HG03025 (cell line): ENCODE measurements around the gene KCNMA1.

Source experiments
- ATAC-seq: cut with Tn5 transposase; IDR thresholded peaks from one replicate; pipeline ENCODE4 v1.9.1; 2021; ENCODE audit warnings: mild to moderate bottlenecking, moderate library complexity; ENCODE audit not compliant: unreplicated experiment, low FRiP score

Gene KCNMA1

GRCh38 chr10:77564731-77565589 lies 72.6 kb downstream of the KCNMA1 start:
- no peak for ATAC-seq

- ATAC-seq = no peak
Measured at GRCh38 chr10:77563638-77564270, 73.9 kb downstream of the KCNMA1 start.

DNA sequence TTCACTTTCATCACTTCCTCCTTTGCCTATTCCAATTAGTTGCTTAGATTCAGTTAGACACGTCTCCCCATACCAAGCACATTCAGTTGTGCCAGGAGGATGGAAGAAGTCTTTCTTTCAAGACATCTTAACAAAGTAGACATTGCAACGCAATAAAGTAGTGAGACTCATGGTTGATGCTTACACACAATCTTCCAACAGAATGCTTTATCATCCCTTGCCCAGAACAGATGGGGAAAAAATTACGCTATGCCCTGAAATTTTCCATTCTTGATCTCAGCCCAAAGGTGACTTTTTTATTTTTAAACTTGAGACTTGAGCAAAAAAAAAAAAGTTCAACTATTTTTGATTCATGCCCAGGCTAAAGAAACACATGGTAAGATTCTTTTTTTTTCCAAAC lies 74.9 kb downstream of the KCNMA1 start:
- ATAC-seq = no peak

DNA sequence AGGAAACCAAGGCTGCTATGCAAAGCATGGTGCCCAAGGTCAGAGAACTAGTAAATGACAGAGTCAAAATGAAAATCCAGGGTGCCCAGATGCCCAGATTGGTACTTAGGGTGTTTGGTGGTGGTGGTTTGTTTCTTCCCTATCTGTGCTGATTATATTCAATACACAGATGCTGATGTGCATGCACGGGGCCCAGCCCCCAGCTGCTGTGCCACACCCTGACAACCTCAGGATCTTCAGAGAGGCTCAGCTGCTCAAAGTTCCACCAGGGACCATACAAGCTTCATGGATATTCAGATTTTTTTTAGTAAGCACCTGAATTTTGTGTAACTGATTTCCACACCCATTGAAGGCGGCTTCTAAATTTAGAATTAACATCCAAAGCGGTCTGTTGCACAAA lies 75.6 kb downstream of the KCNMA1 start:
- no peak for ATAC-seq

GRCh38 chr10:77560471-77560870 lies 77.1 kb downstream of the KCNMA1 start:
- no peak for ATAC-seq

DNA sequence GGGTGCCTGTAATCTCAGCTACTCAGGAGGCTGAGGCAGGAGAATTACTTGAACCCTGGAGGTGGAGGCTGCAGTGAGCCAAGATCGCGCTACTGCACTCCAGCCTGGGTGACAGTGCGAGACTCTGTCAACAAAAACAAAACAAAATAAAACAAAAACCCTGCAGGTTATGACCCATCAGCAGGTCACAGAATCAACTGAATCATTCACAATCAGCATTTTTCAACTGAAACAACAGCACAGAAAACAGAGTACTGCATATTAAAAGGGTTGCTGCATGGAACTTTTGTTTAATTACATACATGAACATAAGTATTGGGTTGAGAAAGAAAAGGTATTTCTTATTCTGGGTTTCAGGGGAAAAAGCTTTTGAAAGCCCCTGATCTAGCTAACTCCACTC lies 77.6 kb downstream of the KCNMA1 start:
- no peak for ATAC-seq

DNA sequence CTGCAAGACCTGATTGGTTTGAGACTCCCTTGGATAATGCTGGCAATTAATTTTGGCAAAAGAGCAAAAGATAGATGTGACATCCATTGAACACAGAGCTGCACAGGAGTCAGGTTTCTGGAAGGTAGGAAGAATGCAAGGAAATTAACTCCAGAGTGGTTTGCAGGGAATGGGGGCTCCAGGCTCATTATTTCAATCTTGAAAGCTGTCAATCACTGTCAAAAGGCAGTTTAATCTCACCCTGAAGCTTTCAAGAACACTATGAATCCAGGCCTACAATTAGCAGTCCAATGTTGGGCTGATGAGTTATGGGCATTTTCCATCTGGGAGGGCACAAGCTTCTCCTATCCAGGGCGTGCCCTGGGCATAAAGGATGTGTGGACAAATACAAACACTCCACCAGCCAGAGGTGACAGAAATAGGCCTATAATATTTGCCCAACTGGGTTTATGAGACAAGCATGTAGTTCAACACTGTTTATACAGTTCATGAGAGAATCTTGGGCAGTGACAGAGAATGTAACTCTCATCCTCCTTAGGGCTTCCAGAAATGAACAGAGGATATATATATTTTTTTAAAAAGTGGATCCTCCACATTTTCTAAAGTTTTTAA lies 80.5 kb downstream of the KCNMA1 start:
- ATAC-seq = no peak

GRCh38 chr10:77555591-77556212 lies 81.9 kb downstream of the KCNMA1 start:
- no peak for ATAC-seq

DNA sequence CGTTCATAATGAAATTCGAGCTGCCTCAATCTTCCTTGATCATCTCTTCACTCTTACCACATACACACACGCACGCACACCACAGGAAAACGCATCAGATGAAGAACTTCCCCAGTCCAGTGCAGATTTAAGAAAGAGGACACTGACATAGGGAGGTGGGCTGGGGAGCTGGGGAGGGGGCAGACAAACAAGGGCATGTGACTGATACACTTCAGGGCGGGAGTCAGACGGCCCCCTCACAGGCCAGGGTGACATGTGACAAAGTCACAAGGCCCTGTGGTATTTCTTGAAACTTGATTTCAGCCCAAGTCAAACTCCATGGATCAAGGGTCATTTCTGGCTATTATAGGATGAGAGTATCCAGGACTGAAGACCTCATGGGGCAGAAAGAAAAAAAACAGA lies 82.6 kb downstream of the KCNMA1 start:
- ATAC-seq = no peak

DNA sequence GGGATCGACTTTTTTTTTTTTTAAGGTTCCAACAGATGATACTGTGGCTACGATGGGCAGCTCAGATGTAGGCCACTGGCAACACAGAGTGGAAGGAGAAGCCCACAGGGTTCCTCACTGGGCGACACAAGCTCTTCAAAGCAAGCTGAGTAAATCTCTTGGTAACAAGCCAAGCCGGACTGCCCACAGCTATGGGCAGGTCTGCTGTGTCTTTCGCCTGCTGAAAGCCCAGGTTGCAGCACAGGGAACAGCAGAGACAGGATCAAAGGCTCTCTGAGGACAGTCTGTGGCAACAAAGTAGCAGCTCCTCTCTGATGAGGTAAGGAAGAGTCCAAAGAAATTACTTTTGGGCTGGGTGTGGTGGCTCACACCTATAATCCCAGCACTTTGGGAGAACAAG lies 83.6 kb downstream of the KCNMA1 start:
- ATAC-seq = no peak

DNA sequence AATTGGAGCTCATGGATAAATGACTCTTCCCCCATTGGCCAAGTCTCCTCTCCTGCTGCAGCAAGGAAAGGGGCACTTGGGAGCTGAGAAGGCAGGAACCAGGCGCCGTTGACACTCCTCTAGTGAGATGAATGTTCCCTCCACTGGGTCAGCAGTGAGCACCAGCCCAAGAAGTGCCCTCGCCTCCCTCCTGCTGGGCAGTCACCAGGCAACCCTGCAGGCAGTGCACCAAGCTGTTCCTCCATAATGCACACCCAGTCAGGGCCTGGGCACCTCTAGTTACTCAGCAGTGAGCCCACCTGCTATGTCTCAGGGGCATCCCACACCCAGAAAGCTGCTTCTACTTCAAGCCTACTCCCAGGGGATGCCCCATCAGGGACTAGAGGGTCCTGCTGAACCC lies 84.3 kb downstream of the KCNMA1 start:
- no peak for ATAC-seq

DNA sequence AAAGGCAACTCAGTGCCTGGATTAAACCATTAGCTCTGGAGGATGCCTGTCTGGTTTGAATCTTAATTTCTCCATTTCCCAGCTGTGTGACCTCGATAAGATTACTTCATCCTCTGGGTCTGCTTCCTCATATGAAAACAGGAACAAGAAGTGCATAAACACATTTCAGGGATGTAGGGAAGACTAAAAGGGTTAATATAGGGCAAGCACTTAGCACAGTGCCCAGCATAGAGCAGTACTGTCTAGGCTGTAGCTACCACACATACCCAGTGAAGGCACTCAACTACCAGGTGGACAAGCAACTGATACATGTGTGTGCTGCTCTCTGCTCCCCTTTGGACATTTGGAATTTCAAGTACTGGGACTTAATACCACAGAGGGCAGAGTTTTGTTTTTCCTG lies 85.4 kb downstream of the KCNMA1 start:
- no peak for ATAC-seq

- ATAC-seq = no peak
Measured at GRCh38 chr10:77550378-77550777, 87.2 kb downstream of the KCNMA1 start.

- ATAC-seq = no peak
Measured at GRCh38 chr10:77548671-77549070, 88.9 kb downstream of the KCNMA1 start.

DNA sequence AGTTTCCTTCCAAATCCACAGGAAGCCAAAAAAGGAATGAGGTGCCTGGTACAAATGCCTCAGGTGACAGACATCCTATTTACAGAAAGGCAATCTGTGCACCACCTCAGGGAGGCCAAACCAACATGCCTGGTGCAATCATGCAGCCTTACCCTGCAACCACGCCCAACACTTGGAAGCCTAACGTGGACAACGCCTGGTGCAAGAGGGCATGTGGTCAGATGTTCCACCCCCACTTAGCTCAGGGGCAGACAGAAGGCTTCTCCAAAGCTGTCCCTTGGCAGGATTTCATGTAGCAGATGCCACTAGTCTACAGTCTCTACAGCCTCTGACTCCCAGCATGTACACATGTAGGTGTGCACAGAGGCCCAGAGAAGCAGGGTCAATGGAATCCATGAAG lies 89.5 kb downstream of the KCNMA1 start:
- ATAC-seq = no peak

DNA sequence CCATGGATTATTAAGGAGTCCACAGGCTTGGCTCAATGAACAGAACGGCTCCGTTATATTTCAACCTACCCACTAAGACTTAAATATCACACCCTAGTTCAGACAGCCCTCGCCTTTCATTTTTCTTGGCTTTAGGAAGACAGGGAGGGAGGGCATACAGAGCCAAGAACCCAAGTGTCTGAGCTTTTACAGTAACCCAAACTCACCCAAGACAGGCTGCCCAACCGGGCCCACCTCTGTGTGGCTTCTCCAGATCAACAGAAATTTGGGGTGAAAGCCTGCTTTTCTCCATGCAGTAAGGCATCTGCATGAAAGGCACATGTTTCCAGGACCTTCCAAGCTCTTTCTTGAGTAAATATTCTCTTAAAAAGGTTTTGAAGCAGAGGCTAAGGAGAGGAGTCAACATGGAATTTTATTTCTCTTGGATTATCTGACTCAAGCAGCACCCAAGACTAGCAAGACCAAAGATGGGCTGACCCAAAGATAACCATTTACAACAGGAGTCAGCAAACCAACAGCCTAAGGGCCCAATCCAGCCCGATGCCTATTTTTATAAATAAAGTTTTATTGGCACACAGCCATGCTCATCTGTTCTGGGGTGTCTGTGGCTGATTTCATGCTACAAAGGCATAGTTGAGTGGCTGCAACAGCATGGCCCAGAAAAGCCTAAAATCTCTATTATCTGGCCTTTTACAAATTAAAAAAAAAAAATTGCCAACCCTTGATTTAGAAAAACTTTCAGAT lies 90.1 kb downstream of the KCNMA1 start:
- ATAC-seq = no peak

DNA sequence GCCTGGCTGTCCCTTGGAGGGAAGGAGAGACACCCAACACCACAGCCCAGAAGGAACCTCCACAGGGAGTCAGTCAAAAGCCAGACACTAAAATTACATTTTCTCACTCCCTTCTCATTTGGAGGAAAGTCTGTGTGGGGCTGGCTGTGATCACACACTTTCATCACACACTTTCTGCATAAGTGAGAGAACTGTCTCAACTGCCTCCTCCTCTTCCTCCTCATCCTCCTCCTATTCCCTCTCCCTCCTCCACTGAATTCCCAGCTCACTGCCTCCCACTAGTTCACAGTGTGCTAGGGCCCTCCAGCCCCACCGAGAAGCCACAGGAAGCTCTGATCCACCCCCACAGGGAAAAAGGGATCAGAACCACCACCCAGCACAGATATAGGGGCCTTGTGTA lies 91.6 kb downstream of the KCNMA1 start:
- ATAC-seq = no peak

- no peak for ATAC-seq
Measured at GRCh38 chr10:77545585-77545984, 92.0 kb downstream of the KCNMA1 start.

DNA sequence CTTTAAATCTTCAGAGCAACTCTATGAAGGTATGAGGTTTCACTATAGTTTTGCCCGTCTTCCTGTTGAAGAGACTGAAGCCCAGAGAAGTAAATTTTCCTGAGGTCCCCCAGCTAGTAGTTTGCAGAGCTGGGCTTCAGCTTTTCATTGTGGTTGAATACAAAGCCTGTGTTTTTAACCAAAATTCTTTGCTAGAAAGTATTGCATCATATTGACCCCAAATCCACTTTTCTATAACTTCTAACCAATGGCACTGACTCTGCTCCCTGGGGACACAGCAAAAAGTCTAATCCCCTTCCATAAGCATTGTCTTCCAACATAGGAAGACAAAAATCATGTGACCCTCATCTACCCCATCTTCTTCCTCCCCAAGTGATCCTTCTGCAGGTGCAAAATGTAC lies 93.0 kb downstream of the KCNMA1 start:
- ATAC-seq = no peak

- no peak for ATAC-seq
Measured at GRCh38 chr10:77542710-77543259, 94.8 kb downstream of the KCNMA1 start.
